GM21723 (cell line): ENCODE data around the gene HES4.
A peak's percentile ranks its signal among the peaks of the same experiment; 100 is the strongest.
"Not testable (repeated sequence)": the region's sequence is repeated elsewhere in the genome, so short reads cannot be mapped to it uniquely, and the experiment has no call there.

Experiments
- ATAC-seq: cut with Tn5 transposase; IDR thresholded peaks from one replicate; pipeline ENCODE4 v1.9.1; 2021; ENCODE audit warnings: mild to moderate bottlenecking, moderate library complexity; ENCODE audit not compliant: unreplicated experiment

The HES4 gene

DNA sequence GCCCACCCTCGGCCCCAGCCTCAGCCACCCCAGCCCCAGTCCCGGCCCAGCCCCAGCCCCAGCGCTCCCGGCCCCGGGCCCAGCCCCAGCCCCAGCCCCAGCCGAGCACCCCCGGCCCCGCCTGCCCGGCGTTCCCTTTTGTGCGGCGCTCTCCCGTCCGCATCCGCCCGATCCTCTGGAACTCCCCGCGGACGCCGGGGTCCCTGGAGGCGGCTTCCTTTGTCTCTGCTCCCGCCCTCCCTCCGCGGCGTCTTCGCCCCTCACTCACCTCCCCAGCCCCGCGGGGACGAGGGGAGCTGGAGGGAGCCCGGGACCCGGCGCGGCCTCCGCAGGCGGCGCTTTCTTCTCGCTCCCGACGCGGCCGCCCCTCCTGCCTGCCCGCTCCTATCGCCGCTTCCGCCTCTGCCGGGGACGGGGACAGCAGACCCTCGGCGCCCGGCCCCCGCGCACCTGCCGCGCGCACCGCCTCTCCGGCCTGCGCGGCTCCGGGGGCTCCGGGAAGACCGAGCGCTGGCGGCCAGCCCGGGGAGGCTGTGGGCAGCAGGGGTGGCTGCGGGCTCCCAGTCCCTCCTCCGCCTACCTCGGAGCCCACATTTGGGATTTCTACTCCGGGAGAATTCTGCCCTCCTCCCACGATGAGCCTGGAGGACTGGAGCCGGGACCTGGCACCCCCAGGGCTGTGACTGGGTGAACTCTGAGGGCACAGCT, 34.0 kb upstream of the HES4 start:
- ATAC-seq = no peak

- peak; percentile 78 for ATAC-seq
Observed at GRCh38 chr1:1033009-1033587, 33.2 kb upstream of the HES4 start.

DNA sequence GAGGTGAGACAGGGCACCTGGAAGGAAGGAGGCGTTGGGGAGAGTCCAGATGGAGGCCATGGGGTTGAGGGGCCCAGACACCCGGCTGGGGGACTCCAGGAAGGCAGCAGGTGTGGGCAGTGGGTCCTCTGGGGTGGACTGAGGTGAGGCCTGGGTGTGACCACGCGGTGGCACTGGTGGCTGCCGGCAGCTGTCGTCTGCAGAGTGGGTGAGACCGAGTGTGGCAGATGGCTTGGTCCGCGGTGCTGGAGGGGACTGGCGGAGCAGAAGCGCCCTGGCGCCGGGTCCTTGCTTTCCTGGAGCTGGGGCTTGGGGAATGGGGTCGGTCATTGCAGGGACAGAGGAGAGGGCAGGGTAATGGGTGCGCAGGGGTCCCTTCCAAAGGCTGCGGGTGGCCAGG, 32.5 kb upstream of the HES4 start:
- ATAC-seq = no peak

GRCh38 chr1:1031659-1032235, 31.9 kb upstream of the HES4 start:
- no peak for ATAC-seq

- ATAC-seq = not testable (repeated sequence)
Observed at GRCh38 chr1:1030867-1031658, 31.2 kb upstream of the HES4 start.

DNA sequence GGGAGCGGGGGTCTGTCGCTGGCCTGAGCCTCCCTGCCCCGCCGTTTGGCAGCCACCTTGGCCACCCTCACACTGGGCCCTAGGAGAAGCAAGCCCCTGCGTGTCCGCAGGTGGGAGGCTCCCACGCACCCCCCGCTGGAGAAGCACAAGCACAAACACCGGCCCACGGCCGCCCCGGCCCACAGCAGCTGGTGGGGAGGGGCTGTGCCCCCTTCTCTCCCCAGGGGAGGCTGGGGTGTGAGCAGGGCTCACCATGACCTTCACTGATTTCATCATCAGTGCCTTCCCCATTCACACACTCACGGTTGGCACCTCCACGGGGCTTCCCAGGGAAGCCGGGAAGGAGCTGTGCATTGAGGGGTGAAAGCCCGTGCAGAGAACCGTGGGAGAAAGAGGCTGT, 27.9 kb upstream of the HES4 start:
- no peak for ATAC-seq

GRCh38 chr1:1026599-1027413, 26.9 kb upstream of the HES4 start:
- no peak for ATAC-seq

- ATAC-seq = no peak
Observed at GRCh38 chr1:1025730-1026129, 25.8 kb upstream of the HES4 start.

DNA sequence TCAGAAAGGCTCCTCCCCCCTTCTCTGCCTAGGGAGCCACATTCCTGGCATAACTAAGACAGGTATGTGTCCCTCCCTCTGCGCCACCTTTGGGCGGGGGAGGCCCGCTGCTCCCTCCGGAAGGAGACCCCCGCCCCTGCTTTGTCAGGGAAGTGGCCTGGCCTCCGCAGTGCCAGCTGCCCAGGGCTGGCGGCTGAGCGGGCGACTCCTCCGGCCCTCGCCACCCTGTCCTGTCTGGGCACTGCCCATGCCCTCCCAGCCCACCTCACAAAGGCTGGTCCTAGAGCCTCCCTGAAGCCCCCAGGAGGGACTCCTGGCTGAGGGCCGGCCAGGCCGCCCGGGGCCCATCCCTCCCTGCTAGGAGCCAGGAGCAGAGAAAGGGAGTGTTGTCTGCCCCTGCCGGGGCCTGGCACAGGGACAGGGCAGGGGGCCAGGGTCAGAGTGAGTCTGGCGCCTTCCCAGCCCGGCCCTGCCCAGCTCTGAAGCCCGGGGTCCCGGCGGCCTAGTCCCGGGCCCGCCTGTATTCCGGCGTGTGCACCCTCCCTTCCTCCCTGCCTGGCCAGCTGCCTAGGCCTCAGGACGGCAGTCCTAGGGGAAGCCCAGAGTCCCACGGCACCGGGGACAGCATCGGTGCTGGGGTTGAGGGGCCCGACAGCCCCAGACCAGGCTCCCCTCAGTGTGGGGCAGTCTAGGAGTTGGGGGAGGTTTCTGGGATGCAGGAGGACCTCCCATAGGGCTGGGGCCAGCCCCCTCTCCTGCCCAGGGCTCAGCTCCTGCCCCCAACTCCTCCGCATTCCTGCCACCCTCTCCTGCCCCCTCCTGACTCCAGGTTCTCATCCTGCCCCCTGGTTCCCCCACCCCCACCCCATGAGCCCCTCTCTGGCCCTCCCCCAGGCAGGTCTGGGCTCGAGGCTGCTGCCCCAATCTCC, 25.1 kb upstream of the HES4 start:
- ATAC-seq = no peak

DNA sequence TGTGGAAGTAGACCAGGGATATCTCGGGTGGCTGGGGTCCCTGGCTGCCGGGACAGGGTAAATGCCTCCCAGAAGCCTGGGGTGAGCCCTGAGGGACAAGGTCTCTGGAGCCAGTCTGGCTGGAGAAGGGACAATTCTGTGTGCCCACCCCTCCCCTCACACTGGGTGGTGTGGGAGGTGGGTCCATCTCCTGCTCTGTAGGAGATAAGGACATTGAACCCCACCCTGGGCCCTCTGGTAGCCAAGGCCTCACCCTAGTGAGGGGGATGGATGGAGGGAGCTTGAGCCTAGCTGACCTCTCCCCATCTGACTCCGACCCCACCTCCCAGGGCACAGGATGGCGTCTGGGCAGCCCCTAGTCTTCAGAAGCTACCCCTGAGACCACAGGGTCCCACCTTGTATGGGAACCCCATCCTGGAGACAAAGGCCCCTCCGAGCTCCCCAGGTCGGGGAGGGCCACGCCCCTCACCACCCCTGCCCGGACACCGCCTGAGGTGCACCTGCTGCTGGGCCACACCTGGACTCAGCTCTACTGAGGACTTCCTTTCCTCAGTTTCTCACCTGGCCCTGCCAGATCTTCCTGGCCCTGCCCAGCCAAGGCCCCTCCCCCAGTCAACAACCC, 24.4 kb upstream of the HES4 start:
- no peak for ATAC-seq

DNA sequence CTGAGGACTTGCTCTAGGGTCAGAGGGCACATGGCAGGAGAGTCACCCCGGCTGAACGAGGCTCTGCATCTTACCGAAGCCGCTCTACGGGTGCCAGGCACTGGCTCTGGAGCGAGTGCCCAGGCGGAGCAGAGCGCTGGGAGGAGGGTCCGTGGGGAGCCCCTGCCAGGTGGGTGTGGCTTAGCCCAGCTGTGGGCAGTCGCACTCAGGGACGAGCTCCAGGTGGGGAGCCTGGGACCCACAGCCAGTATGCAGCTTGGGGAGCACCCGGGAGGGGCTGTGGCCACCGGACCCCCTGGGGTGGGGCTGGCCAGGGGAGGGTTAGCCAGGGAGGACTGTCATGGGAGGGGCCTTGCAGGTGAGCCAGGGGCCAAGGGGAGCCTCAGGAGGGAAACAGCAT, 23.8 kb upstream of the HES4 start:
- ATAC-seq = no peak

DNA sequence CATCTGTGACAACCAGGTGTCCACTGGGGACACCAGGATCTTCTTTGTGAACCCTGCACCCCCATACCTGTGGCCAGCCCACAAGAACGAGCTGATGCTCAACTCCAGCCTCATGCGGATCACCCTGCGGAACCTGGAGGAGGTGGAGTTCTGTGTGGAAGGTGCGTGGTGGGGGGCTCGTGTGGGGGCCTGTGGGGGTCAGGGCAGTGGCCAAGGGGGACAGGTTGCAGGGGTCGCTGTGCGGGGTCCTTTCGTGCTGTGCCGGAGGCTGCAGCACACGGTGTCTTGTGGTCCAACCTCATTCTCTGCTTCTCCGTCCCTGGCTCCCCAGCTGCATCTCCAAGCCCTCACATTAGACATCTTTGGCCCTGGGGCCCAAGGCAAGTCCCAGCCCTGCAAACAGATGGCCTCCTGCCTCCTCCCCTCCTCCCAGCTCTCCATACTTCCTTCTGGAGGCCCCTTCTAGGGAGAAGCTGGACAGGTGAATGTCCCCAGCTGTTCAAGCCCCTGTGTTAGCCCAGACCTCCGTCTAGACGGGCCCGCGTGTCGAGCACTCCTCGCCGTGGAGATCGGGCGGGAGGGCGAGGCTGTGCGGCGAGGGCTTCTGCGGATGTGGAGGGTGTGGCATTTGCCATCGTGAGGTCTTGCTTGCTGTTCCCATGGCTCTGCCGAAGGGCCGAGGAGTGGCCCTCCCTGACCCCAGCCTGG, 22.6 kb upstream of the HES4 start:
- ATAC-seq = no peak

GRCh38 chr1:1021920-1022259, 22.0 kb upstream of the HES4 start:
- ATAC-seq = no peak

GRCh38 chr1:1021010-1021919, 21.4 kb upstream of the HES4 start:
- ATAC-seq = no peak

GRCh38 chr1:1020415-1021009, 20.6 kb upstream of the HES4 start:
- ATAC-seq = peak; percentile 2

- ATAC-seq = peak; percentile 25
Observed at GRCh38 chr1:1020000-1020404, 20.1 kb upstream of the HES4 start, which contains the start of gene AGRN. Gene AGRN, plus strand, starts transcription at chr1:1020120. Its CDS starts 53 bp downstream, at chr1:1020173.
